Activated T-helper 2 cell treated with anti-CD3 and anti-CD28 coated beads, Interferon-gamma antibody, Interleukin-2, Interleukin-4, amounts not matched to agents 10 μg/mL and 5 μg/mL and 100 μg/mL, durations not matched to agents 14 hours and 24 hours and 36 hours (primary cell): Measurements from ENCODE around the gene HAND1. TPM values are rescaled to one million over a fixed set of nuclear protein-coding genes. Genes with fewer than 3 reads are reported as not detected.

Experiments used
- DNase-seq: peaks from one replicate; pipeline ENCODE4 v3.0.0; 2021; ENCODE audit warnings: low spot score
- H3K27ac Mint-ChIP-seq: one replicate; pipeline ENCODE4 v1.8.0; 2021; ENCODE audit warnings: mixed read lengths
- H3K27me3 Mint-ChIP-seq: one replicate; pipeline ENCODE4 v1.8.0; 2021; ENCODE audit warnings: low read depth, mixed read lengths
- H3K36me3 Mint-ChIP-seq: one replicate; pipeline ENCODE4 v1.8.0; 2021; ENCODE audit warnings: low read depth, mixed read lengths
- H3K4me1 Mint-ChIP-seq: one replicate; pipeline ENCODE4 v1.8.0; 2021; ENCODE audit warnings: low read depth, mixed read lengths
- H3K4me3 Mint-ChIP-seq: one replicate; pipeline ENCODE4 v1.8.0; 2021; ENCODE audit warnings: low read depth, mild to moderate bottlenecking, moderate library complexity, mixed read lengths
- H3K9me3 Mint-ChIP-seq: one replicate; pipeline ENCODE4 v1.8.0; 2021; ENCODE audit warnings: mixed read lengths
- intact Hi-C: fragments of 100-400 bp; cut with micrococcal nuclease; formaldehyde crosslinking; loops from one replicate; pipeline ENCODE4 v1.15.1; 2023
- total RNA-seq: library from RNA; stranded (reverse); gene quantifications from 2 replicates; pipeline ENCODE4 v1.2.3, GENCODE V29; 2022

Gene HAND1
- total RNA-seq, 1 donor from 2014 or later, result not detected

DNA sequence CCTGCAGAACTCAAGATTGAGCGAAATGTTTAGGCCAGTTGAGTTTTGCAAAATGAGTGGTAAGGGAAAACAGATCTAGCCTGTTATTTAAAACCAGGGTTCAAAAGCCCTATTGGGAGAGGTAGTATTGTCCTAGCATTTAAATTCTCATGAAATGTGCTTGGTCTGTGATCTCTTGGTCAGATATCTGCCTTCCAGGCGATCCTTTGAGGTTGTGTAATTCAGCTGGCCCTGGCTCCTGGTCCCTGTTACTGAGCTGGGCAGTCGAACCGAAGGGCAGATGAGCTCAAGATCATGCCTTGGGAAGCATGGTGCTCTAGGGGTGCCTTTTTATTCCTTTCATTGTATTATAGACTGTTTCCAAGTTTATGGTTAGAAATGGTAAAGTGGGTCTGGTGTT, 17.9 kb downstream of the HAND1 start:
- peaks cover 3% of the 10 kb centered on the region for H3K4me1 Mint-ChIP-seq
- H3K9me3 Mint-ChIP-seq, result no peaks in the 10 kb centered on the region
- H3K27ac Mint-ChIP-seq, result no peak overlapping the region
- H3K27me3 Mint-ChIP-seq, result peaks cover 5% of the 10 kb centered on the region
- no peak overlapping the region for H3K4me3 Mint-ChIP-seq
- no peak for DNase-seq
- intact Hi-C loops, result no loop called here
- H3K36me3 Mint-ChIP-seq, result peaks cover 22% of the 10 kb centered on the region

GRCh38 chr5:154459015-154459414, 19.0 kb downstream of the HAND1 start:
- peaks cover 3% of the 10 kb centered on the region for H3K4me1 Mint-ChIP-seq
- intact Hi-C loops, result no loop called here
- H3K27me3 Mint-ChIP-seq, result no peaks in the 10 kb centered on the region
- no peaks in the 10 kb centered on the region for H3K9me3 Mint-ChIP-seq
- H3K4me3 Mint-ChIP-seq, result no peak overlapping the region
- no peak overlapping the region for H3K27ac Mint-ChIP-seq
- DNase-seq, result no peak
- peaks cover 31% of the 10 kb centered on the region for H3K36me3 Mint-ChIP-seq

DNA sequence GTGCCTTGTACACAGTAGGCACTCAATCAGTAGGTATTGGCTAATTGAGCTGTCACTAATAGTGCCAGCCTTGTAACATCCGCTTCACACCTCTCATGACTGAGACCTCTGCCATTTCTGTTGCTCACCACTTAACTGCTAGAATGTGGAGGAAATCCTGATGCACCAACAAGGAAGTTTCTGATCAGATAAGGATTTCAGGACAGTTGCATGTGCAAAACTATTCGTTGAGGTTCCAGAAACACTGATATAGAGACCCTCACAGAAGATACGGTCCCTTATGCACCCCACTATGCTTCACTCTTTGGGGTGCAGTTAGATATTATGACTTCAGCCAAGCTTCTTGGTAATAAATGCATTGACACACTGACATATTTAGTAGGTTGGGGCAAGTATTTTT, 21.5 kb downstream of the HAND1 start:
- H3K27ac Mint-ChIP-seq, result no peak overlapping the region
- H3K36me3 Mint-ChIP-seq, result peaks cover 49% of the 10 kb centered on the region
- intact Hi-C loops, result no loop called here
- no peaks in the 10 kb centered on the region for H3K27me3 Mint-ChIP-seq
- no peaks in the 10 kb centered on the region for H3K9me3 Mint-ChIP-seq
- no peak for DNase-seq
- no peak overlapping the region for H3K4me3 Mint-ChIP-seq
- peaks cover 3% of the 10 kb centered on the region for H3K4me1 Mint-ChIP-seq

GRCh38 chr5:154455585-154455984, 22.4 kb downstream of the HAND1 start:
- H3K27ac Mint-ChIP-seq, result no peak overlapping the region
- peaks cover 57% of the 10 kb centered on the region for H3K36me3 Mint-ChIP-seq

DNA sequence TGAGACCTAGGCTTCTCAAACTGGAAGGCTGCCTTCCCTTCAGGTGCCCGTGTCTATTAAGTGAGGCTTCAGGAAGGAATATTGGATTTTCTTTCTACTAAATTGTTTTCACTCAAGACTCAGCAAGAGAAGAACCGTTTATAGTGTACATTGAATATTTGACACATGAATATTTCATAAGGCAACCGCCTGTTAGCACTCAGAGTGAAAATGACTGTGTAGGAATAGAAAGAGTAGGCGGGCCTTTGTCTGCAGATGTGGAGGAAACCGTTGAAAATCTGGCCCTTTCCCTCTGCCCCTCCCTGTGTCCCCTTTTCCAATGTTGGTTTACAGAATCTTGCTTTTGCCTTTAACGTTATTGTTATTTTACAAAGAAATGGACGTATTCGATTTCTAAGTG, 26.1 kb downstream of the HAND1 start:
- no peaks in the 10 kb centered on the region for H3K27me3 Mint-ChIP-seq
- peaks cover 23% of the 10 kb centered on the region for H3K4me1 Mint-ChIP-seq
- H3K27ac Mint-ChIP-seq, result no peak overlapping the region
- H3K36me3 Mint-ChIP-seq, result peaks cover 54% of the 10 kb centered on the region
- no peak overlapping the region for H3K4me3 Mint-ChIP-seq
- intact Hi-C loops, result no loop called here
- no peaks in the 10 kb centered on the region for H3K9me3 Mint-ChIP-seq
- no peak for DNase-seq

More at GRCh38 chr5:154455585-154455984, 22.4 kb downstream of the HAND1 start:
- Mint-ChIP-seq H3K27me3 (no peaks in the 10 kb centered on the region), H3K9me3 (no peaks in the 10 kb centered on the region), H3K4me3 (no peak overlapping the region), H3K4me1 (peaks cover 3% of the 10 kb centered on the region)
- DNase-seq, result no peak
- intact Hi-C loops, result no loop called here

DNA sequence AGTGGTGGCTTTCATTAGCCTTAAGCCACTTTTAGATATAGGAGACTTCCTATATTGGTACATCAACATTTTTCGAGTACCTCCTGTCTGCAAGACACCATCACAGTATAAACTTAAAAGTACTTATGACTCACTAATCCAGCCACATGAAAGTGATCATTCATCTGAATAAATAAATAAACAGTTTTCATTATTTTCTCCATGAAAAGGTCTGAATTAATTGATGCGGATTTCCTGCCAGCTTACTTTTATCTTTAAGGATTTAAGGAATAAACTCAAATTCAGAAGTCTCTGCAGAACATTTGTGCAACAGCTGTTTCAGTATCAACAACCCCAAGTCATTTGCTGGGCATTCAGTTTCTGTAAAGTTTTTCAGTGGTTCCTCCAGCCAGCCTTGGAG, 28.2 kb downstream of the HAND1 start:
- Mint-ChIP-seq H3K27ac (no peak overlapping the region), H3K36me3 (peaks cover 40% of the 10 kb centered on the region), H3K9me3 (no peaks in the 10 kb centered on the region), H3K27me3 (no peaks in the 10 kb centered on the region), H3K4me1 (peaks cover 23% of the 10 kb centered on the region), H3K4me3 (no peak overlapping the region)
- intact Hi-C loops, result loop anchor here (5.0 to 10.0 kb wide), 3 partner anchors 255 to 495 kb away; partner anchors contain the start of genes GALNT10, LARP1 and MRPL22
- DNase-seq, result no peak

GRCh38 chr5:154447089-154447725, 30.8 kb downstream of the HAND1 start:
- peak overlapping the region; percentile 90 for H3K4me3 Mint-ChIP-seq
- H3K9me3 Mint-ChIP-seq, result no peaks in the 10 kb centered on the region
- no peaks in the 10 kb centered on the region for H3K27me3 Mint-ChIP-seq
- peaks cover 26% of the 10 kb centered on the region for H3K36me3 Mint-ChIP-seq
- intact Hi-C loops, result loop anchor here (5.0 to 10.0 kb wide), 3 partner anchors 252 to 498 kb away; partner anchors contain the start of genes GALNT10, LARP1 and MRPL22
- H3K27ac Mint-ChIP-seq, result peak overlapping the region; percentile 18
- H3K4me1 Mint-ChIP-seq, result peaks cover 30% of the 10 kb centered on the region
- no peak for DNase-seq

- Mint-ChIP-seq H3K36me3 (peaks cover 29% of the 10 kb centered on the region), H3K27me3 (no peaks in the 10 kb centered on the region), H3K27ac (peak overlapping the region; percentile 8), H3K4me3 (peak overlapping the region; percentile 90), H3K9me3 (no peaks in the 10 kb centered on the region), H3K4me1 (peaks cover 32% of the 10 kb centered on the region)
- DNase-seq, result peak; percentile 20
- intact Hi-C loops, result loop anchor here (5.0 to 10.0 kb wide), 3 partner anchors 252 to 498 kb away; partner anchors contain the start of genes GALNT10, LARP1 and MRPL22
These were observed 31.6 kb downstream of the HAND1 start for GRCh38 chr5:154446195-154447088.

DNA sequence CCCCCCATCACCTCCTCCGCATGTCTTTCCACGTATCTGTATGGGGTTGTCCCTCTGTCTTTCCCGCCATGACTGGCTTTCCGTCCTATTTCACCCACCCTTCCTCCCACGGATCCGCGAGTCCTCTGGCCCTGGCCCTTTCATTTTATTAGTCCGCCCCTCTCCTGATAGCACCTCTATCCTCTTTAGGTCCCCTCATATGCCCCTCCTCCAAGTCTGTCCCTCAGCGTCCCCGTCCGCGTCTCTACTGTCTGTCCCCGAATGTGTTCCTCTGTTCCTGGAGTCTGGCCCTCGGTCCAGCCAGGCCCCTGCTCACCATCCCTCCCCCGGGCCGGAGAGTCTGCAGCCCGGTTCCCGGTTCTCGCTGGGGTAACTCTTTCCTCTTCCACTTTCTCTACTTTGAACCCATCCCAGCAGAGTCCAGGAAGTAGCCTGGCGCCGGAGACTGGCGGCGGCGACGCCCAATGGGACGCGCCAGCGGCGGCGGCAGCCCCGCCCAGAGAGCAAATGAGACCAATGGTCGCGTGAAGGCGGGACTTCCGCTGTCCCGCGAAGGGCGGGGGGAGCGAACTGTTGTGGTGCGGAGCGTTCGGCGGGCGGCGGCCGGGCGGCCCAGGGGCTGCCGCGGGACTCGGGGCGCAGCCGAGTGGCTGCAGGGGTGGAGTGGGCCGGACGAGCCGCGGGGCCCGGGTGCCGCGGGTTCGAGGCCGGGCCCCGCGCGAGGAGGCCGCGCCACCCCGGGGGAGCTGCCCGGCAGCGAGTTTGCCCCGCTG, 32.4 kb downstream of the HAND1 start, which contains the start of gene SAP30L:
TSS of gene SAP30L (plus strand) at position 576 of the 773 bp plus-strand sequence. CDS start 608 bp downstream, outside the sequence.
- Mint-ChIP-seq H3K4me1 (peaks cover 31% of the 10 kb centered on the region), H3K36me3 (peaks cover 28% of the 10 kb centered on the region), H3K4me3 (peak within 1 kb of the TSS; percentile 98), H3K27ac (peak within 1 kb of the TSS; percentile 94), H3K9me3 (no peaks in the 10 kb centered on the region), H3K27me3 (no peaks in the 10 kb centered on the region)
- peak; percentile 96 for DNase-seq
- intact Hi-C loops, result loop anchor here (1.0 to 10.0 kb wide), 6 partner anchors 251 to 499 kb away; partner anchors contain the start of genes CNOT8, FAM114A2, GALNT10 and LARP1

DNA sequence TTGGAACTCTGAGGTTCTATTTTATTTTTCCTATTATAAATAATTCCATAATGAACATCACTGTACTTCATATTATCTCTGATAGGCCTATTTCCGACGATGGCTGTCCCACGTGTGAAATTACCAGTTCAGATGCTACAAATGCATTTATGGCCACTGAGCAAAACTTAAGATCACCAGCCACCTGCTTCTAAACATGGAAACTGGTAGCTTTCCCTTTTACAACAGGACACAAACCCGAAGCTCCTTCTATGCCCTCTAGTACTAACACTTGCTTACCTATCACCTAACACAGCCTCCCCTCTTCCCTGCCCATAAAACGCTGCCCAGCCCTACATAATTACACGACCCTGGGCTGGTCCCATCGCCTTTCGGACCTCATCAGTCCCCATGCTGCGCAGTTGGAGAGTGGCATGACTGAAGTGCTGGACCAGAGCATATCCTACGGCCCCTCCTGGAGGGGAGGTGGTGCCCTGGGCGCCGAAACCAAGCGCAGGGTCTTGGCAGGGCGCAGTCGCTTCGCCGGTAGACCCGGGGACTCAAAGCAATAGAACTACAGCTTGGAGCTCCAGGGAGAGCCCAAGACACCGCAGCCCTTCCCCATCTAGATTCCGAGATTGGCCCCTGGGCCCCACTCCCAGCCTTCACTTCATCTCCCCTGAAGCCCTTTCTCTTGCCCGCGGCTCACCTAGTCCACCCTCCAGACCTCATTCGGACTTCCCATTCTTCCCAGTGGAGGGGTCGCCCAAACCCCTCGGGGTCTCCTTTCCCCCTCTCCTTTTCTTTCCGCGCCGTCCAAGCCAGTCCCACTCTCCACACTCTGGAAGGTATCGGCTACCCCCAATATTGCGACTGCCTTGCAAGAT, 33.2 kb downstream of the HAND1 start:
- H3K4me3 Mint-ChIP-seq, result peak overlapping the region; percentile 98
- no peaks in the 10 kb centered on the region for H3K9me3 Mint-ChIP-seq
- H3K4me1 Mint-ChIP-seq, result peaks cover 28% of the 10 kb centered on the region
- peak overlapping the region; percentile 94 for H3K27ac Mint-ChIP-seq
- peaks cover 28% of the 10 kb centered on the region for H3K36me3 Mint-ChIP-seq
- H3K27me3 Mint-ChIP-seq, result no peaks in the 10 kb centered on the region
- peak; percentile 10 for DNase-seq
- intact Hi-C loops, result loop anchor here (1.0 to 10.0 kb wide), 6 partner anchors 250 to 500 kb away; partner anchors contain the start of genes CNOT8, FAM114A2, GALNT10 and LARP1

GRCh38 chr5:154442801-154443200, 35.2 kb downstream of the HAND1 start:
- Mint-ChIP-seq H3K27me3 (no peaks in the 10 kb centered on the region), H3K27ac (no peak overlapping the region), H3K36me3 (peaks cover 46% of the 10 kb centered on the region), H3K4me3 (no peak overlapping the region), H3K4me1 (peaks cover 18% of the 10 kb centered on the region), H3K9me3 (no peaks in the 10 kb centered on the region)
- no peak for DNase-seq
- intact Hi-C loops, result loop anchor here (10.0 kb wide), 2 partner anchors 248 to 502 kb away; partner anchors contain the start of genes GALNT10 and MRPL22
